ENCODE measurements around the gene PPM1N.

- TF ChIP-seq CTCF (IDR thresholded peaks at IDR 0.05; ENCODE audit: insufficient read depth, low read length) (no peak), GABPA (IDR thresholded peaks at IDR 0.05; ENCODE audit: low read depth) (no peak)
Observed at GRCh38 chr19:45497791-45498190, 452 bp upstream of the PPM1N start.
